ENCODE results near the gene P3H4. TPM values are rescaled to one million over a fixed set of nuclear protein-coding genes. Genes with fewer than 3 reads are reported as not detected.

Gene P3H4
- total RNA-seq, 5 donors from 2014 or later (not counting 1 experiment from before 2014, with no cell fraction given), result 2.9 to 11.0 (median 7.7) TPM

- ATAC-seq (replicated peaks in 1 of 4) (no peak), DNase-seq (no peak)
- Mint-ChIP-seq H3K4me1 (peaks cover 4 to 8% (median 4%) of the 10 kb centered on the region in 3 donors), H3K9me3 (no peaks in the 10 kb centered on the region), H3K27me3 (peaks cover 0 to 4% of the 10 kb centered on the region in 2 donors), H3K36me3 (no peaks in the 10 kb centered on the region), H3K27ac (no peak overlapping the region), H3K4me3 (no peak overlapping the region)
- 71% methylated on average over 19 of the region's 24 CpGs for WGBS (ENCODE audit: insufficient coverage)
- Histone ChIP-seq H3K4me1 (ENCODE audit: control insufficient read depth in 1 of 2, extremely low read depth in 1 of 2, insufficient read depth in 2 of 2, low read length in 2 of 2) (peaks cover 2 to 18% of the 10 kb centered on the region in 2 experiments), H3K36me3 (ENCODE audit: control insufficient read depth in 2 of 2, extremely low read depth in 1 of 2, insufficient read depth in 1 of 2, low read length in 1 of 2) (no peaks in the 10 kb centered on the region), H3K27me3 (replicated peaks in 1 of 2; ENCODE audit: control insufficient read depth in 2 of 2, extremely low read depth in 1 of 2, insufficient read depth in 2 of 2, low read length in 1 of 2) (peaks cover 0 to 14% of the 10 kb centered on the region in 2 experiments), H3K4me3 (ENCODE audit: control insufficient read depth in 1 of 2, extremely low read depth in 1 of 2, low read length in 1 of 2) (no peak overlapping the region), H3K27ac (ENCODE audit: low read length) (no peak overlapping the region), H3K9me3 (no peaks in the 10 kb centered on the region)
- ChIA-PET POLR2A (interaction anchor here in 1 of 2 donors (0.7 kb wide), 1 partner anchor 10 kb away, joined by 7 read pairs; the partner anchor contains the start of gene FKBP10), CTCF (interaction anchor here in 1 of 2 donors (1.3 kb wide), 1 partner anchor 8 kb away, joined by 4 read pairs; the partner anchor contains the start of gene P3H4)
Observed at GRCh38 chr17:41803049-41804020, 8.4 kb downstream of the P3H4 start.

DNA sequence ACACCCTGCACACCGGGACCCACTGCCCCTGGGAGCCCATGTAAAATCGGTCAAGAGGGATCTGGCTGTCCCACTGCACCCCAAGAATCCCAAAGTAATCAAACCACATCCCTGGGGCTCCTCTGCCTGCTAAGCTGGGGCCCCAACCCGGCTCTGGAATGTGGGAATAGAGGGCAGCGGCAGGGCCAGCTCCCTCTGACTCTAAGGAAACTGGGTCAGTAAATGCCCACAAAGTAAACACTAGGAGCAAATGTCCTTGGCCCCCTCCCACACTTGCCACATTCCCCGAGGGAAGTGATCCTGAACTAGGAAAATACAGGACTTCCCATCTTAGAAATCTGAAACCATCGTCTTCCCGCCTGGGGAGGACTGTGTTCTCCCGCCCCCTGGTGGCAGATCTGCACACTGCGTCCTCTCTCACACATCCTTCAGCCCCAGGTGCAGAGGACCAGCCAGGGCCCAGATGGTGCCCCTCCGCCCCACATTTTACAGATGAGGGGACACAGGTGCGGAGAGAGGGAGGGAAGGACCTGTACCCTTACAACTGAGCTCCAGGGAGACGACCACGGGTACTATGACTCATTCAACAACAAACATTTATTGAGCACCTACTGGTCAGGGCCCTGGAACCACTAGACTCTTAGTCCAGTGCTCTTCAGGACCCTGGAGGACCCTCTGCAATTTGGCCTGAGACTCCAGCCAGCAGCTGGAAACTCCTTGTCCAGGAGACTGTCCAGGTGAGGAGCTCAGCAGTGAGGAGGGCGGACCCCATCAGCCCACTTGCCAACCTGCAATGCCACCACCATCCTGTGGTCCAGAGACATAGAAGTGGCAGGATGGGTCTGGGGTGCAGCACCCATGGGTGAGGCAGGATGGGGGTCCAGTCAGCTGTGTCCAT, 10.1 kb downstream of the P3H4 start:
- no peaks in the 10 kb centered on the region for H3K36me3 ChIP-seq (ENCODE audit: control insufficient read depth in 2 of 2, extremely low read depth in 1 of 2, insufficient read depth in 1 of 2, low read length in 1 of 2)
- H3K27ac ChIP-seq (ENCODE audit: low read length), result no peak overlapping the region
- no peaks in the 10 kb centered on the region for H3K9me3 ChIP-seq
- WGBS (ENCODE audit: insufficient coverage), result 43% methylated on average over 7 of the region's 14 CpGs
- H3K27me3 ChIP-seq (replicated peaks in 1 of 2; ENCODE audit: control insufficient read depth in 2 of 2, extremely low read depth in 1 of 2, insufficient read depth in 2 of 2, low read length in 1 of 2), result peaks cover 0 to 16% of the 10 kb centered on the region in 2 experiments
- ChIA-PET CTCF (interaction anchor here (0.6 to 1.5 kb wide), 8 partner anchors 10 to 986 kb away, joined by 3 to 8 read pairs (median 4); partner anchors contain the start of gene P3H4 (in 1 of the 2)), POLR2A (interaction anchor here in 1 of 2 donors (0.6 kb wide), 1 partner anchor 8 kb away, joined by 3 read pairs; no protein-coding TSS in a partner anchor)
- H3K4me3 ChIP-seq (ENCODE audit: control insufficient read depth in 1 of 2, extremely low read depth in 1 of 2, low read length in 1 of 2), result no peak overlapping the region
- Mint-ChIP-seq H3K36me3 (no peaks in the 10 kb centered on the region), H3K9me3 (no peaks in the 10 kb centered on the region), H3K27me3 (peaks cover 0 to 4% of the 10 kb centered on the region in 2 donors), H3K27ac (no peak overlapping the region), H3K4me1 (peaks cover 4 to 8% (median 4%) of the 10 kb centered on the region in 3 donors), H3K4me3 (no peak overlapping the region)
- ATAC-seq (replicated peaks in 1 of 4) (peak; percentile 79 to 88 (median 86)), DNase-seq (peak; percentile 28 to 85 (median 66))
- H3K4me1 ChIP-seq (ENCODE audit: control insufficient read depth in 1 of 2, extremely low read depth in 1 of 2, insufficient read depth in 2 of 2, low read length in 2 of 2), result peaks cover 2 to 18% of the 10 kb centered on the region in 2 experiments

- Histone ChIP-seq H3K9me3 (no peaks in the 10 kb centered on the region), H3K36me3 (ENCODE audit: control insufficient read depth in 2 of 2, extremely low read depth in 1 of 2, insufficient read depth in 1 of 2, low read length in 1 of 2) (no peaks in the 10 kb centered on the region), H3K4me3 (ENCODE audit: control insufficient read depth in 1 of 2, extremely low read depth in 1 of 2, low read length in 1 of 2) (no peak overlapping the region), H3K27me3 (replicated peaks in 1 of 2; ENCODE audit: control insufficient read depth in 2 of 2, extremely low read depth in 1 of 2, insufficient read depth in 2 of 2, low read length in 1 of 2) (peaks cover 0 to 16% of the 10 kb centered on the region in 2 experiments), H3K27ac (ENCODE audit: low read length) (no peak overlapping the region), H3K4me1 (ENCODE audit: control insufficient read depth in 1 of 2, extremely low read depth in 1 of 2, insufficient read depth in 2 of 2, low read length in 2 of 2) (peaks cover 2 to 18% of the 10 kb centered on the region in 2 experiments)
- H3K36me3 Mint-ChIP-seq, result no peaks in the 10 kb centered on the region
- DNase-seq, result peak in 2 of 35 experiments; percentile 22 to 49
- no peaks in the 10 kb centered on the region for H3K9me3 Mint-ChIP-seq
- 87% methylated on average over 7 of the region's 18 CpGs for WGBS (ENCODE audit: insufficient coverage)
- ChIA-PET CTCF (interaction anchor here (0.6 to 1.5 kb wide), 6 partner anchors 20 to 310 kb away, joined by 3 to 8 read pairs (median 5); no protein-coding TSS in a partner anchor), POLR2A (no interaction called here)
- H3K4me1 Mint-ChIP-seq, result peaks cover 4 to 8% (median 4%) of the 10 kb centered on the region in 3 donors
- peaks cover 0 to 4% of the 10 kb centered on the region in 2 donors for H3K27me3 Mint-ChIP-seq
- H3K27ac Mint-ChIP-seq, result no peak overlapping the region
- ATAC-seq (replicated peaks in 1 of 4), result peak in 1 of 4 experiments; percentile 14
- H3K4me3 Mint-ChIP-seq, result no peak overlapping the region
Observed at GRCh38 chr17:41800601-41801373, 11.0 kb downstream of the P3H4 start.

- WGBS (ENCODE audit: insufficient coverage), result 97% methylated on average over 5 of the region's 8 CpGs
- ChIA-PET POLR2A (interaction anchor here in 1 of 2 donors (0.5 to 0.7 kb wide), 2 partner anchors 62 to 70 kb away, joined by 3 to 7 read pairs; no protein-coding TSS in a partner anchor), CTCF (interaction anchor here (0.5 to 0.7 kb wide), 4 partner anchors 12 to 30 kb away, joined by 3 to 7 read pairs (median 4); no protein-coding TSS in a partner anchor)
- Histone ChIP-seq H3K9me3 (no peaks in the 10 kb centered on the region), H3K4me1 (ENCODE audit: control insufficient read depth in 1 of 2, extremely low read depth in 1 of 2, insufficient read depth in 2 of 2, low read length in 2 of 2) (peaks cover 2 to 18% of the 10 kb centered on the region in 2 experiments), H3K27ac (ENCODE audit: low read length) (no peak overlapping the region), H3K27me3 (replicated peaks in 1 of 2; ENCODE audit: control insufficient read depth in 2 of 2, extremely low read depth in 1 of 2, insufficient read depth in 2 of 2, low read length in 1 of 2) (peaks cover 0 to 16% of the 10 kb centered on the region in 2 experiments), H3K4me3 (ENCODE audit: control insufficient read depth in 1 of 2, extremely low read depth in 1 of 2, low read length in 1 of 2) (no peak overlapping the region), H3K36me3 (ENCODE audit: control insufficient read depth in 2 of 2, extremely low read depth in 1 of 2, insufficient read depth in 1 of 2, low read length in 1 of 2) (no peaks in the 10 kb centered on the region)
- ATAC-seq (replicated peaks in 1 of 4) (no peak), DNase-seq (no peak)
- Mint-ChIP-seq H3K9me3 (no peaks in the 10 kb centered on the region), H3K27me3 (peaks cover 0 to 4% of the 10 kb centered on the region in 2 donors), H3K27ac (no peak overlapping the region), H3K36me3 (no peaks in the 10 kb centered on the region), H3K4me3 (no peak overlapping the region), H3K4me1 (peaks cover 4 to 8% (median 4%) of the 10 kb centered on the region in 3 donors)
Observed at GRCh38 chr17:41799366-41799765, 12.4 kb downstream of the P3H4 start.

GRCh38 chr17:41797377-41797776, 14.4 kb downstream of the P3H4 start:
- H3K27ac ChIP-seq (ENCODE audit: low read length), result no peak overlapping the region
- DNase-seq, result no peak
- peaks cover 2 to 18% of the 10 kb centered on the region in 2 experiments for H3K4me1 ChIP-seq (ENCODE audit: control insufficient read depth in 1 of 2, extremely low read depth in 1 of 2, insufficient read depth in 2 of 2, low read length in 2 of 2)
- H3K4me3 ChIP-seq (ENCODE audit: control insufficient read depth in 1 of 2, extremely low read depth in 1 of 2, low read length in 1 of 2), result no peak overlapping the region
- Mint-ChIP-seq H3K4me3 (no peak overlapping the region), H3K9me3 (no peaks in the 10 kb centered on the region), H3K4me1 (peaks cover 4 to 8% (median 4%) of the 10 kb centered on the region in 3 donors), H3K36me3 (no peaks in the 10 kb centered on the region), H3K27ac (no peak overlapping the region), H3K27me3 (peaks cover 0 to 4% of the 10 kb centered on the region in 2 donors)
- H3K9me3 ChIP-seq, result no peaks in the 10 kb centered on the region
- CTCF ChIA-PET, result interaction anchor here in 1 of 2 donors (0.7 kb wide), 2 partner anchors 32 to 59 kb away, joined by 3 to 7 read pairs; no protein-coding TSS in a partner anchor
- H3K36me3 ChIP-seq (ENCODE audit: control insufficient read depth in 2 of 2, extremely low read depth in 1 of 2, insufficient read depth in 1 of 2, low read length in 1 of 2), result no peaks in the 10 kb centered on the region
- POLR2A ChIA-PET, result no interaction called here
- 95% methylated on average over 2 of the region's 3 CpGs for WGBS (ENCODE audit: insufficient coverage)
- H3K27me3 ChIP-seq (replicated peaks in 1 of 2; ENCODE audit: control insufficient read depth in 2 of 2, extremely low read depth in 1 of 2, insufficient read depth in 2 of 2, low read length in 1 of 2), result peaks cover 0 to 24% of the 10 kb centered on the region in 2 experiments
- no peak for ATAC-seq (replicated peaks in 1 of 4)

All from T-cell (primary cell).